ENCODE data around the gene CLPTM1. TPM values are rescaled to one million over a fixed set of nuclear protein-coding genes. Genes with fewer than 3 reads are reported as not detected.

CLPTM1 gene
- polyA plus RNA-seq, 3 donors: 120 to 129 (median 127) TPM

- DNase-seq: no peak
These were observed 85.9 kb downstream of the CLPTM1 start for GRCh38 chr19:45041125-45041524.

Other genes starting within 250 kb of the CLPTM1 start
- gene BCL3, start 206.7 kb upstream of the CLPTM1 start, polyA plus RNA-seq (ENCODE audit: insufficient read length in 3 of 3): 1 to 10 TPM; 8.5 to 9.8 (median 8.8) TPM
- gene CBLC, start 177.5 kb upstream of the CLPTM1 start, polyA plus RNA-seq (ENCODE audit: insufficient read length in 3 of 3): 1 to 10 TPM; 6.6 to 9.7 (median 7.4) TPM
- gene BCAM, start 146.3 kb upstream of the CLPTM1 start, polyA plus RNA-seq (ENCODE audit: insufficient read length in 3 of 3): 100 to 1,000 TPM; 677 to 737 (median 725) TPM
- 100 to 1,000 TPM; 181 to 187 (median 187) TPM for gene NECTIN2, start 109.1 kb upstream of the CLPTM1 start, polyA plus RNA-seq (ENCODE audit: insufficient read length in 3 of 3)
- 10 to 100 TPM; 48.7 to 58.2 (median 57.6) TPM for gene TOMM40, start 64.1 kb upstream of the CLPTM1 start, polyA plus RNA-seq (ENCODE audit: insufficient read length in 3 of 3)
- gene APOE, start 49.6 kb upstream of the CLPTM1 start, polyA plus RNA-seq (ENCODE audit: insufficient read length in 3 of 3): 100 to 1,000 TPM; 397 to 528 (median 454) TPM
- 10 to 100 TPM in 2 of 3 donors, 1 to 10 TPM in 1; 8.4 to 11.7 (median 11.6) TPM for gene APOC1, start 40.8 kb upstream of the CLPTM1 start, polyA plus RNA-seq (ENCODE audit: insufficient read length in 3 of 3)
- under 1 TPM in 1 of 3 donors, not detected in 2; 0.35 TPM for gene APOC4, start 13.1 kb upstream of the CLPTM1 start, polyA plus RNA-seq (ENCODE audit: insufficient read length in 3 of 3)
- gene APOC2, start 9.3 kb upstream of the CLPTM1 start, polyA plus RNA-seq (ENCODE audit: insufficient read length in 3 of 3): 10 to 100 TPM; 13.1 to 16.3 (median 14.1) TPM
- 1 to 10 TPM; 6.3 to 7.8 (median 7.6) TPM for gene RELB, start 46.1 kb downstream of the CLPTM1 start, polyA plus RNA-seq (ENCODE audit: insufficient read length in 3 of 3)
- gene CLASRP, start 83.7 kb downstream of the CLPTM1 start, polyA plus RNA-seq (ENCODE audit: insufficient read length in 3 of 3): 10 to 100 TPM; 56.2 to 80.1 (median 76.2) TPM
- gene ZNF296, start 121.1 kb downstream of the CLPTM1 start, polyA plus RNA-seq (ENCODE audit: insufficient read length in 3 of 3): 1 to 10 TPM; 1.1 to 2.4 (median 2.1) TPM
- 10 to 100 TPM; 21.5 to 24.0 (median 23.4) TPM for gene GEMIN7, start 123.9 kb downstream of the CLPTM1 start, polyA plus RNA-seq (ENCODE audit: insufficient read length in 3 of 3)
- 10 to 100 TPM; 31.8 to 37.5 (median 35.4) TPM for gene PPP1R37, start 137.8 kb downstream of the CLPTM1 start, polyA plus RNA-seq (ENCODE audit: insufficient read length in 3 of 3)
- under 1 TPM; 0.19 to 0.31 (median 0.21) TPM for gene NKPD1, start 205.6 kb downstream of the CLPTM1 start, polyA plus RNA-seq (ENCODE audit: insufficient read length in 3 of 3)
- 10 to 100 TPM; 42.6 to 52.3 (median 48.0) TPM for gene TRAPPC6A, start 222.9 kb downstream of the CLPTM1 start, polyA plus RNA-seq (ENCODE audit: insufficient read length in 3 of 3)
- gene BLOC1S3, start 223.4 kb downstream of the CLPTM1 start, polyA plus RNA-seq (ENCODE audit: insufficient read length in 3 of 3): 1 to 10 TPM; 9.1 to 10.0 (median 9.5) TPM